Activated CD8-positive, alpha-beta memory T cell treated with anti-CD3 and anti-CD28 coated beads for 24 hours (primary cell): ENCODE data around the gene IRF9.

Source experiments
- DNase-seq: peaks from one replicate; pipeline ENCODE4 v3.0.0-alpha.2; 2020

The IRF9 gene

GRCh38 chr14:24149302-24149969 lies 11.6 kb upstream of the IRF9 start:
- no peak for DNase-seq

DNA sequence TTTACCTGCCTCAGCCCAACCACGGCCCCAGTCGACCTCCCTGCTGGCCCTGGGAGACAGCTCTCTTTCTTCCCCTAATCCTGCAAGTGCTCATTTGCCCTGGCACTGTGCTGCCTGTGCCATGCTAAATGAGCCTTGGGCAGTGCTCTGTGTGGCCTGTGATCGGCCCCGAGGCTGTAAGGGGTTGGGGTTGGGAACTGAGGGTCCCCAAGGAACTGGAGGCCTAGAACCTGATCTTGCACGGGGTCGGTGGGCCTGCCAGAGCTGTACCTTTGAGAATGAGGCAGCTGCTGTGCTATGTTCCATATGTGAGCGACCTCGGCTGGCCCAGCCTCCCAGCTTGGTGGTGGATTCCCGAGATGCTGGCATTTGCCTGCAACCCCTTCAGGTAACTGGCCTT lies 11.0 kb upstream of the IRF9 start:
- no peak for DNase-seq

GRCh38 chr14:24150567-24150966 lies 10.5 kb upstream of the IRF9 start:
- no peak for DNase-seq

DNA sequence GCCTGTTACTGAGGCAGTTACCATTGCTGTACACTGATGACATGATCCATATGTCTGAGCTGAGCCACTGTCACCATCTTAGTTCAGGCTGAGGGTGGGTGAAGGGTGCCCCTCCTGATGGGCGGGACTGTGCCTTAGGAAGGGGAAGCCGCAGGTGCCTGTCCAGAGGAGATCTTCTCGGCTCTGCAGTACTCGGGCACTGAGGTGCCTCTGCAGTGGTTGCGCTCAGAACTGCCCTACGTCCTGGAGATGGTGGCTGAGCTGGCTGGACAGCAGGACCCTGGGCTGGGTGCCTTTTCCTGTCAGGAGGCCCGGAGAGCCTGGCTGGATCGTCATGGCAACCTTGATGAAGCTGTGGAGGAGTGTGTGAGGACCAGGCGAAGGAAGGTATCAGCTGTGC lies 10.1 kb upstream of the IRF9 start:
- no peak for DNase-seq

DNA sequence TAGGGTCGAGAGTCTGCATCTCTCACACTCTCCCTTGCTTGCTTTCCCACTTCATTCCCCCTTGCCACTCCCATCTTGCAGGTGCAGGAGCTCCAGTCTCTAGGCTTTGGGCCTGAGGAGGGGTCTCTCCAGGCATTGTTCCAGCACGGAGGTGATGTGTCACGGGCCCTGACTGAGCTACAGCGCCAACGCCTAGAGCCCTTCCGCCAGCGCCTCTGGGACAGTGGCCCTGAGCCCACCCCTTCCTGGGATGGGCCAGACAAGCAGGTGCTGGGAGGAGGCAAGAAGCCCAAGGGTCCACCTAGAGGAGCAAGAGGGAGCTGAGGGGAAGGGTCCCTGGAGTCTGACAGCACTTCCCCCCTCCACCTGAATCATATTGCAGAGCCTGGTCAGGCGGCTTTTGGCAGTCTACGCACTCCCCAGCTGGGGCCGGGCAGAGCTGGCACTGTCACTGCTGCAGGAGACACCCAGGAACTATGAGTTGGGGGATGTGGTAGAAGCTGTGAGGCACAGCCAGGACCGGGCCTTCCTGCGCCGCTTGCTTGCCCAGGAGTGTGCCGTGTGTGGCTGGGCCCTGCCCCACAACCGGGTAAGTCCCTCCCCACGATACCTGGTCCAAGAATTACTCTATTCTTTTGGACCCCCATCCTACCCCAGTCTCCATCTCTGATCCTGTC lies 9.5 kb upstream of the IRF9 start:
- no peak for DNase-seq

GRCh38 chr14:24155100-24155499 lies 6.0 kb upstream of the IRF9 start:
- DNase-seq: no peak

- DNase-seq: no peak
Observed at GRCh38 chr14:24156840-24157239, 4.2 kb upstream of the IRF9 start.

GRCh38 chr14:24157331-24157730 lies 3.7 kb upstream of the IRF9 start:
- no peak for DNase-seq

DNA sequence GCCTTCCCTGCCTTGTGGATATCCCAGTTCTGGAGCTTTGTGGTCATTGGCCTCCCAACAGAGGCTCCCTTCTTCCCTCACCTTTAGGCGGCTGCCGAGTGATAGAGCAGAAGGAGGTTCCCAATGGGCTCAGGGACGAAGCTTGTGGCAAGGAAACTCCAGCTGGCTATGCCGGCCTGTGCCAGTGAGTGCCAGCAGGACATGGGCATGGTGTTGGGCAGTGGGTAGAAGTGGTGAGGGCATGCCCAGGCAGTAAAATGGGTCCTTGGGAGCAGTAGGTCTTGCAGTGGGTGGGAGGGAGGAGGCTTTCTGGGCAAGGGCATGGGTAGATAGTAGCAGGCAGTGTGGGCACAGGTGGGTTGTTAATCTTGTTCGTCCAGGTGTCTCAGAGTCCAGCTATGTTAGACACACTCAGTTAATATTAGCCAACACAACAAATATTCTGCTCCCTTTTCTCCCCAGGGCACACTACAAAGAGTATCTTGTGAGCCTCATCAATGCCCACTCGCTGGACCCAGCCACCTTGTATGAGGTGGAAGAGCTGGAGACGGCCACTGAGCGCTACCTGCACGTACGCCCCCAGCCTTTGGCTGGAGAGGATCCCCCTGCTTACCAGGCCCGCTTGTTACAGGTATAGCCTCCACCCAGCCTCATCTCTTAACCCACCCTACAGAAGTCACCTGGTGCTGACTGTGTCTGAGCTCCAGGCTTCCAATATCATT lies 1.1 kb upstream of the IRF9 start:
- no peak for DNase-seq

GRCh38 chr14:24160499-24160849 lies 591 bp upstream of the IRF9 start:
- DNase-seq: no peak

GRCh38 chr14:24162093-24162492 lies 1.0 kb downstream of the IRF9 start:
- DNase-seq: no peak

GRCh38 chr14:24164518-24164991 lies 3.5 kb downstream of the IRF9 start:
- DNase-seq: no peak

GRCh38 chr14:24165785-24166184 lies 4.7 kb downstream of the IRF9 start:
- DNase-seq: no peak

DNA sequence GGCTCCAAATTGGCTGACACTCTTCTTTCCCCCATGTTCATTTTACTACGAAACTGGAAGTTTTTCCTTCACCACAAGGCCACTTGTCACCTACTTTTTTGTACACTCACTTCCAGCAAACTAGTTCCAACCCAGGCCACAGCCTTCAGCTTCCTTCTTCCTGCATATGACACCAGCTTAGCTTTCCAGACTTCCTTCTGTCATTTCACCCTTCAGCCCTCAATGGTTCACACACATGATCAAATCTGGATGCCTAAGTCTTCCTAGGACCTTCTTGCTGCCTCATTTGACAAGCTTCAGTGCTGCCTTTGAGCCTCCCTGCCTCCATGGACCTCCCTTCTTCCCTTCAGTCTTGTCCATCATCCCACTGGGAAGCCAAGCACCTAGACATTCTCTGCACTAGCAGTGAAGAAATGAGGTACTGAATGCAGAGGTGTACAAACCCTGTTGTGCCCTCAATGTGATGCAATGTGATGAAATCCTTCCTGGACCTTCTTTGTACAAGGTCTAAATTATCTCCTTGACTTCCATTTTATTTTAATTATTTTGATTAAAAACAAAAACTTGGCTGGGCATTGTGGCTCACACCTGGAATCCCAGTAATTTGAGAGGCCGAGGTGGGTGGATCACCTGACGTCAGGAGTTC lies 6.5 kb downstream of the IRF9 start:
- no peak for DNase-seq

GRCh38 chr14:24171422-24172260 lies 10.6 kb downstream of the IRF9 start, which contains the start of gene REC8:
TSS of gene REC8 (plus strand) at chr14:24172080. CDS start at chr14:24172553, 473 bp downstream.
- DNase-seq: peak; percentile 87

DNA sequence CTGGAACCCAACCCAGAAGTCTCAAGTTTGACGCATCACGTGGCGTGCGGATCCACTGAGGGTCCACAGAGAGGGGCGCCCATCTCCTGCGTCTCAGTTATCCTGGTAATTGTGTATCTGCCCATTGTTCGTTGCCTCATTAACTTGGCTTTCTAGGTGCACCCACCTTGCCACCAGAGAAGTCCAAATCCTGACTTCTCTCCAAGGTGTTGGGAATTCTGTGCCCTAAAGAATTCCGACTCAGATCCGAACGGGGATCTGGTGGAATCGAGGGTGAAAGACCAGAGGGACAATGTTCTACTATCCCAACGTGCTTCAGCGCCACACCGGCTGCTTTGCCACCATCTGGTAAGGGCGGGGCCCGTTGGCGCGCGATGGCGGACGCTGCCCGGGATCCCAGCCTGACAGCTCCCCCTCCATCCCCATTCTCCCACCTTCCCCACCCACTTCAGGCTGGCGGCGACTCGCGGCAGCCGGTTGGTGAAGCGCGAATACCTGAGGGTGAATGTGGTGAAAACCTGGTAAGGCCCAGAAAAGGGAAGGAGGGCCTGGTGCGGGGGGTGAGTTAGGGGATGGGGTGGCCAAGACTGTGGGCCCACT lies 11.3 kb downstream of the IRF9 start:
- DNase-seq: no peak

- DNase-seq: no peak
Observed at GRCh38 chr14:24172871-24173281, 11.8 kb downstream of the IRF9 start.

DNA sequence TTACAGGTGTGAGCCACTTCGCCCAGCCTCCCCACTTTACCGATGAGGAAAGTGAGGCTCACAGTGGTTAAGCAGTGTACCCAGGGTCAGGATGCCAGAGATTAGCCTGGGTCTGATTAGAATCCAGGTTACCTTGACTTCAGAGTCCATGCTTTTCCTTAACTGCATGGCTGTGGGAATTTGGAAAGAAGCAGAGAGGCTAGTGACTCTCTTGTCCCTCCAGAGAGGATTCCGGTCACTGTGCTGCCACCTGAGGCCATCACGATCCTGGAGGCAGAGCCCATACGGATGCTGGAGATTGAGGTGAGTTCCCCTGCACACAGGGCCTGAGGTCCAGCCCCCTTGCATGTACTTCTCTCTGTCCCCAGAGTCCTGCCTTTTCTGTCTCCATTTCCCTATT lies 15.5 kb downstream of the IRF9 start:
- DNase-seq: no peak

DNA sequence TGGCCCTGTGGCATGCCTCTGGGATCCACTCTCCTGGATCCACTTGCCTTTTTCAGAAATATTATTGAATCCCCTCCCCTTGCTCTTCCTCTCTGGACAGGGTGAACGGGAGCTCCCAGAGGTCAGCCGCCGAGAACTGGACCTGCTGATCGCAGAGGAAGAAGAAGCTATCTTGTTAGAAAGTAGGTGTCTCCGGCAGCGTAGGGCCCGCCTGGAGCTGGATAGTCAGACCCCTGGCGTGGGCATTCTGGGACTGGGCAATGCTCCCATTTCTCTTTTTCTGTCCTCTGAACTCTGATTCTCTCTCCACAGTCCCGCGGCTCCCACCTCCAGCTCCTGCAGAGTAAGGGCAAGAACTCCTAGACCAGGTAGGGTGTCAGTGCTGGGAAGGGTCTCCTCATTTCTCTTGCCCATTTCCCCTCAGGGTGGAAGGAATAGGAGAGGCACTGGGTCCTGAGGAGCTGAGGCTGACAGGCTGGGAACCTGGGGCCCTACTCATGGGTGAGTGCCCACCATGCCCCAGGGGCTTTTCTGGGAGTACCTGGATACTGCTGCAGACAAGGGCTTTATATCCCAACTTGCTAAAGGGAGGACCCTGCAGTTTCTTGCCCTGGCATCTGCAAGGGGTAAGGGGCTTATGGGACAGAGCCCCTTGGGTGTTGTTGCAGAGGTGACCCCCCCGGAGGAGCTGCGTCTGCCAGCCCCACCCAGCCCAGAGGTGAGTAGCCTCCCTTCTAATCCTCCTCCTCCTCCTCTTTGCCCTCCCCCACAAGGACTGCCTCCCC lies 16.2 kb downstream of the IRF9 start:
- DNase-seq: no peak

- no peak for DNase-seq
Observed at GRCh38 chr14:24177891-24178290, 16.8 kb downstream of the IRF9 start.
